ENCODE results near the gene TEDC1. TPM values are rescaled to one million over a fixed set of nuclear protein-coding genes. Genes with fewer than 3 reads are reported as not detected.

TEDC1 gene
- polyA plus RNA-seq, 3 donors: 4.6 to 8.1 (median 6.6) TPM

DNA sequence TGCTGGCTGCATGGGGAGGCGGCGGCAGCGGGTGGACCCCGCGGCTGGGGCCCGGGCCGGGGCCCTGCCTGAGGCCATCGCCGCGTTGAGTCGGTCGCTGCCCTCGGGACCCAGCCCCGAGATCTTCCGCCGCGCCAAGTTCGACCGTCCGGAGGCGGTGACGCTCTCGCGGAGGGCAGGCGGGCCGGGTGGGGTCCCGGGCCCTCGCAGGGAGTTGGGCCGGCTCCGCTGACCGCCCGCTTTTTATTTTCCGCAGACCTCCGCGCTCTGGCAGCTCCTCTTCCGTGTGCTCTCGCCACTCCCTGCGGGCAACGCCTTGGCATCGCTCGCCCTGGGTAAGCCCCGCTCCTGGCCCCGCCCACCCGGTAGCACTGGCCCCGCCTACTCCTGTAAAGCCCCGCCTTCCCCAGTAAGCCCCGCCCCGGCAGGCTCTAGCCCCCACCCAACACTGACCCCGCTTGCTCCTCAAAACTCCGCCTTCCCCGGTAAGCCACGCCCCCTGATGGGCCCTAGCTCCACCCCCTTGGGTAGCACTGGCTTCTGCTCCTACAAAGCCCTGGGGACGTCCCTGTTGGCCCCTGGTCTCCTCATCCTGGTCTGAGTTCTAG lies 424 bp downstream of the TEDC1 start:
- WGBS, 3 donors: 2 to 3% (median 2%) methylated on average over 38 to 53 of the region's 53 CpGs
- H3K27ac ChIP-seq (ENCODE audit: low read depth, low read length): peak overlapping the region; percentile 23

DNA sequence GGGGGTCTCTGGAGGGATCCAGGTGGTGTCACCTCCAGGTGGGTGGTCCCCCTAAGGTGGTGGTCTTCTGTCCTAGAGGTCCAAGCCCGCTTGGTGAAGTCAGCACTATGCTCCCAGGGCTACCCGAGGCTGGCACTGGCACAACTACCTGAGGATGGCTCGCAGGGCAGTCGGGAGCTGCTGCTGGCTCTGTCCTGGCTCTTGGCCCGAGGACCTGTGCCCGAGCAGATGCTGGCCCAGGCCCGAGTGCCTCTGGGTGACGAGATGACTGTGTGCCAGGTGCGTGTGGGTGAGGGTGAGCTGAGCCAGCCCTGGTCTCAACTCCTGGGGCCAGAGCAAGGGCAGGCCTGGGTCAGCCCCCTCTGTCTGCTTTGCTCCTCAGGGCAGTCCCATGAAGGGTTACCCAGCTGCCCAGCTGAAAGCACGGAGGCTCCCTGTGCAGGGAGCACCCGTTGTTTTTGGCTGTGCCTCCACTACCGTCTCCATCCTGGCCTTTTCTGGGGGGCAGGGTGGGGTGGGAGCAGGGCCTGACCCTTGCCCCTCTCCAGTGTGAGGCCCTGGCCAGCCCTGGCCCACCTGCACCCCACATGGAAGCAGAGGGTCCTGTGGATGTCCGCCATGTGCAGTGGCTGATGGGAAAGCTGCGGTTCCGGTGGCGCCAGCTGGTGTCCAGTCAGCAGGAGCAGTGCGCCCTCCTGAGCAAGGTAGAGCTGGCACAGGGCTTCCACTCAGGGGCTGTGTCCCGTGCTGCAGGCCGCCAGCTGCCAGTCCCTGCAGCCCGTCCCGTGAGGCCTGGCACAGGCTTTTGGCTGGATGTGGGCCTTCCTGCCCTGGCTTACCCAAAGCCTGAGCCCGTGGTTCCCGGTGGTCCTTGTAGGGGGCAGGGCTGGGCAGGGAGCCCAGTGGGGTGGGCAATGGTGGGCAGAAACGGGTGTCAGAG lies 1.3 kb downstream of the TEDC1 start:
- no peak overlapping the region for H3K27ac ChIP-seq (ENCODE audit: low read depth, low read length)
- WGBS, 3 donors: 75 to 89% (median 85%) methylated on average over 24 of the region's 24 CpGs

DNA sequence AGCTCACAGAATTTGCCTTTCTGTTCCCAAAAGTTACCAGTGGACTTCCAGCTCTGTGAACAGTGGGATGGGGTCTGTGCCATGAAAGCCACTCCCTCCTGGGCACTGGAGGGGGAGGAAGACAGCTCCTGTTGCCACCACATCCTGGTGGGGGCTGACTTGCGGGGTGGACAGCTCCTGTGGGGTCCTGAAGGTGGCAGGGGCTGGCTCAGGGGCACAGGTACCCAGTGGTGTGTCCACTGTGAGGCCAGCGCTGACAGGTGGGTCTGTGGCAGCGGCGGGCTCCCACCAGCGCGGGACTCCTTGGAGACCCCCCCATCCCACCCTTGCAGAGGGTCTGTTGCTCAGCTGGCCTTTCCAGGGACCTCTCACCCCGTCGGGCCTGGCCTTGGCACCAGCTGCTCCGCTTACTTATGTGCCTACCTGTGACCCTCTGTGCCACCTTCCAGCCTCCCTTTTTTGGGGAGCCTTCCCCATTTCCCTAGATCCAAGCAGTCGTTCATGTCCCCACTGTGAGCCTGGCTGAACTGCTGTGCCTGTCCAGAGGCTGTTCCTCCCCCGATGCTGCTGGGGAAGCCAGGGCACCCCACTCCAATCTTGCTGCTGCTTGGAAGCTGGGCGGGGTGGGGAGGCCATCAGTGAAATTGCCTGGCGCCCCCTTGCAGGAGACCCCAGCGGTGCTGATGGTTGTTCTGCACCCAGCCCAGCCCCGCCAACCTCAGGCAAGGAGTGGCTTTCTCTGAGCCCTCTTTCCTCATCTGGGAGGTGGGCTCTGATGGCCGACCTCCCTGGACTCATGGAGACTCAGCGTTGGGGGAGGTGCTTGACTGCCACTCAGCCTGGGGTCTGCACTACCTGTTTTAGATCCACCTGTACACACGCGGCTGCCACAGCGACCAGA lies 2.2 kb downstream of the TEDC1 start:
- 85 to 92% (median 86%) methylated on average over 18 to 20 of the region's 20 CpGs for WGBS, 3 donors
- no peak overlapping the region for H3K27ac ChIP-seq (ENCODE audit: low read depth, low read length)

DNA sequence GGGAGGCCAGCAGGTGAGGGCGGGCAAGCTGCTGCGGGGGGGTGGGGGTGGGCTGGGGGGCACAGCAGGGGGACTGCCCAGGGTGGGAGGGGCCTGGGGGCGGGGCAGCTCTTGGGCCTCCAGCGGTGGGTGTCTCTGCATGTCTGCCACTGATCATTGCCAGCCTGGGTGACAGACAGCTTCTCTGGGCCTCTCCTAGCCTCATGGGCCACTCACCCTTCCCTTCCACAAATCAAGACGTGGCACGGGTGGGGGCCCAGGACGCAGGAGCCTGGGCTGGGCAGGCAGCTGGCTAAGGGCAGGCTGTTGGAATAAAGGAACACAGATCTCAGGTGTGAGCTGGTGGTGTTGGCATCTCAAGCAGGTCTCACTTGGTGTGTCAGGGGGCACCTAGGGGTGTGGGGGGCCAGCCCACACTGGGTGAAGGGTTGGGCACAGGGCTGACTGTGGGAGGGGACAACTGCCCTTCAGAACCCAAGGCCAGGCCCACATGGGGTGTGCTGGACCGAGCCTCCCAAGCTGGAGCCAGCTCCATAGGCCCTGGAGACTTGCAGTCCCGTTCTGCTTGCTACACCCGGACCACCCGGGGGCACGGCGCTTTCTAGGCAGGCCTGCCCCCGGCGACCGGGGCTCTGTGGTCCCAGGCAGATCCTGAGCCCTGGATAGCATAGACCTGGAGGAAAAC lies 3.0 kb downstream of the TEDC1 start:
- 86 to 96% (median 86%) methylated on average over 16 of the region's 16 CpGs for WGBS, 3 donors
- H3K27ac ChIP-seq (ENCODE audit: low read depth, low read length): no peak overlapping the region

DNA sequence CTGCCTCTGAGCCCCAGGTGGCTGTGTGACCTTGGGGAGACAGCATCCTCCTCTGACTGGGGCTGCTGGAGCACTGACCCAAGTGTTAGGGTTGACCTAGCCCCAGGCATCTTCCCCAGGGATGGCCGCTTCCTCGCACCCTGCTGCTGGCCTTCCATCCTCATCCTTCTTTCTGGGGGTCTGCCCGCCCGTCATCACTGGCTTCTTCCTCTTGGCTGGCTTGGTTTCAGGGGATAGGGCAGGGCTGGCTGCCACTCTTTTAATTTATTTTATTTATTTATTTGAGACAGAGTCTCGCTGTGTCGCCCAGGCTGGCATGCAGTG lies 3.5 kb downstream of the TEDC1 start:
- H3K27ac ChIP-seq (ENCODE audit: low read depth, low read length): no peak overlapping the region
- WGBS, 3 donors: 97 to 98% (median 97%) methylated on average over 6 of the region's 6 CpGs

DNA sequence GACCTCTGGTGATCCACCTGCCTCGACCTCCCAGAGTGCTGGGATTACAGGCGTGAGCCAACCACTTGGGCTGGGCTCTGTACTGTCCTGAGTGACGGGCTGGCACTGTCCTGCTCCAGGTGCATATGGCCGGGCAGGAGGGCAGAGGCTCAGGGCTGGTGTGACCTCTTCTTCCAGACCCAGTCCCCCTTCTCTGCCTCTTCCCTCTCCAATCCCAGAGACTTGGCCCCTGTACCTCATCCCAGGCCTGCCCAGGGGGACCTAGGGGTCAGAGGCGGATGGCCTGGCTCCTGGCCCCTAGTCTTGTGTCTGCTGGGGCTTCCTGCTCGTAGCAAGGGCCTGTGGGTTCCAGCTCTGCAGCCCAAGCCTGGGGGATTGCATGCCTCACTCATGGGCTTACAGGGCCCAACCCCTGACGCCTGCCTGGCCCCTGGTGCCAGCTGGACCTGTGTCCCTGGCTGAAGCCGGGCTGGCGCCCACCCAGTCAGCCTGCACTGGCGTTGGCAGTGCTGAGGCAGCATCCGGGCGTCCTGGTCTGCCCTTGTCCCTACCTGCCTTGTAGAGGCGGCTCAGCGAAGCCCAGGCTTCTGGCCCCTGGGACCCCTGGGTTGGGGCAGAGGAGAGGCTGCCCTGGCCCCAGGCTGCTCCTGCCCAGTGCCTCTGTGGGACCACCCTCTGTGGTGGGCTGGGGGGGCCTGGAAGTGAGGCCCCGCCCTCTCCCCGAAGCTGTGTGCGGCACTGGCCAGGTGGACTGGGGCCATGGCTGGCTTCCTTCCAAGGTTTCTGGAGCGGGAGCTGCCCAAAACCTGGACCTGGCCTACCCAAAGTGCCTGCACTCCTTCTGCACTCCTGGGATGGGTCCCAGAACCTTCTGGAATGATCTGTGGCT lies 4.3 kb downstream of the TEDC1 start:
- 58 to 87% (median 83%) methylated on average over 18 of the region's 18 CpGs for WGBS, 3 donors
- H3K27ac ChIP-seq (ENCODE audit: low read depth, low read length): no peak overlapping the region

DNA sequence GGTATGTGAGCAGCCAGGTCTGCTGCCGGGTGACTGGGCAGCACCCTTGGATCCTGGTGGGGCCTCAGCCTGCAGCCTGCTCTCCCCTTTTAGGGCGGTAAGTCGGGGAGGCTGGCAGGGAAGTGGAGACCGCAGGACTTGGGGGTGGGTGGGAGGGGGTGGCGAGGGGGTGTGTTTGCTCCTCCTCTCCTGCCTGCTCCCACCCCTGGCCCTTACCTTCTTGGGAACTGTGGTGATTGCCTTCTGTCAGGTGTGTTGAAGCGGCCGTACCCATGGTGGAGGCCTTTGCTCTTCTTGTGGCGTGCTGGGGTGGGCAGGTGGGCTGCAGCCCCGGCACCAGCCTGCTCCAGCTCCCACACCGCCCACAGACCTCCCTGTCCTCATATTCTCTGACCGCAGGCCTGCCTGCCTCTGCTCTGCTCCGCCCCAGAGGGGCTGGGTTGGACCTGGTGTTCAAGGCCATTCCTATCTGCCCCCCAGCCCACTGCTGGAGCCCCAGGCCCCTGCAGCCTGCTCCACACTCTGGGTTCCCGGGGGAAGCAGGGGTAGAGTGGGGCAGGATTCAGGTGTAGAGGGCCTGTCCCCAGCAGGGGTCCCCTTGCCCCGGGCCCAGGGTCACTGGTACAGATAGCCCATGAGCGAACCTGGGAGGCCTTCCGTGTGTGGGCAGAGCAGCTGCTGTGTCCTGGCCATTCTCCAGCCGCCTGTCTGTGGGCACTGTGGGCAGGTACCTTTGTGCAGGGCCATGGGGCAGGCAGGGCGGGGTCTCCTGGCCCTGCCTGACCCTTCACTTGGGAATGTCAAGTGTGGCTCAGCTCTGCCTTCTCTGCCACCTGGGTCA lies 5.2 kb downstream of the TEDC1 start:
- 59 to 86% (median 86%) methylated on average over 16 to 18 of the region's 18 CpGs for WGBS, 3 donors
- no peak overlapping the region for H3K27ac ChIP-seq (ENCODE audit: low read depth, low read length)

DNA sequence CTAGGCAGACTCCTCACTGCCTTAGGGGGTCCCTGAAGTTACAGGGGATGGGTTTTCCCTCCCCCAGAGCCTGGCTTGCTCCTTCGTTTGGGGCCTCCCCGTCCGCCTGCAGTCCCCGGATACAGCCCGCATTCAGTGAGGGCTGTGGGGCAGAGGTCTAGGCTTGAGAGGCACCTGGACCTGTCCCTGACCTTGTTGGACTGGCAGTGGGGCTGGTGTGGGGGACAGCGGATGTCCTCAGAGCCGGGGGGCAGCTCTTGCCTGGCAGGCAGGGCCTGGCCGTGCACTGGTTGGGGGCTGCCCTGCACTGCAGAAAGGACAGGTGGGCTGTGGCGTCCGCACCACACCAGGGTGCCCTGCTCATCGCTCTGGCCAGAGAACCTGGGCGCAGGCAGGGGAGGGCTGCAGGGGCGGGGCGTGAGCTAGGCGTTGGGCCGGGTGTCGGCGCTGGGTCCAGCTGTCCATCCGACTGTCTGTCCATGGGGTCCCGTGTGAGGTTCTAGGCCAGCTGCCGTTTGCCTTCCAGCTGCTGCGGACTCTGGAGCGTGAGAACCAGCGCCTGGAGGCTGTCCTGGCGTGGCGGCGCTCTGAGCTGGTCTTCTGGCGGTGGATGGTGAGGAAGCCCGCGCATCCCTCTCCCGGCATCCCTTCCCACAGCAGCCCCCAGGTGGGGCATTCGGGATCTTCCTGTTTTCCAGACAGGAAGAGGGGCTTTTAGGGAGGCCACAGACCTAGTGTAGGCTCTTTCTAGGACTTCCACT lies 6.0 kb downstream of the TEDC1 start:
- no peak overlapping the region for H3K27ac ChIP-seq (ENCODE audit: low read depth, low read length)
- WGBS, 3 donors: 88 to 95% (median 95%) methylated on average over 29 to 32 of the region's 32 CpGs

DNA sequence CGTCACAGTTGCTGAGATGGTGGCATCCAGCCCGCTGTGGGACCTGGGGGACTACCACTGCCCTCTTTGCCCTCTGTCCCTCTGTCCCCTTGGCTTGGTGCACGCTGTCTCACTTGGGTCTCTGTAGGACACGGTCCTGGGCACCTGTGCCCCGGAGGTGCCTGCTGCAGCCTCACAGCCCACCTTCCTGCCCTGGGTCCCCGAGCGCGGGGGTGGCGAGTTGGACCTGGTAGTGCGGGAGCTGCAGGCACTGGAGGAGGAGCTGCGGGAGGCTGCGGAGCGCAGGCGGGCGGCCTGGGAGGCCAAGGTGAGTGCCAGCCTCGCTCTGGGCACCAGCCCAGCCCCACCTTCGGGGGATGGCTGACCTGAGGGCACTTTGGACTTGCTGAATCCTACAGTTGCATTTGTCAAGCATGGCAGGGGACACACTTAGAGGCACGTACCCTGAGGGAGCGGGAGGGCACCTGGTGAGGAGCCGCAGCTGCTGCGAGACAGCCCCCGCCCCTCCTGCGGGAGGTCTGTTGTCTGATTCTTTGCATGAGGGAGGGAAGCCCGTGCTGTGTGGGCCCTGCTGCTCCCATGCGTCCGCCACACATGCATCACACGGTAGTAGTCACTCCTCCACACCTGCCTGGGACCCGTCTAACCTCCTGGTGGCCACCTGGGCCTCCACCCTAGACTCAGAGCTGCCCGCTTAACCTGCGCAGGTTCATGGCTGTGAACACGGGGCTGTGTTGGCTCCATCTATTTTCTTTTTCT lies 6.8 kb downstream of the TEDC1 start:
- WGBS, 3 donors: 91 to 96% (median 94%) methylated on average over 27 to 31 of the region's 31 CpGs

DNA sequence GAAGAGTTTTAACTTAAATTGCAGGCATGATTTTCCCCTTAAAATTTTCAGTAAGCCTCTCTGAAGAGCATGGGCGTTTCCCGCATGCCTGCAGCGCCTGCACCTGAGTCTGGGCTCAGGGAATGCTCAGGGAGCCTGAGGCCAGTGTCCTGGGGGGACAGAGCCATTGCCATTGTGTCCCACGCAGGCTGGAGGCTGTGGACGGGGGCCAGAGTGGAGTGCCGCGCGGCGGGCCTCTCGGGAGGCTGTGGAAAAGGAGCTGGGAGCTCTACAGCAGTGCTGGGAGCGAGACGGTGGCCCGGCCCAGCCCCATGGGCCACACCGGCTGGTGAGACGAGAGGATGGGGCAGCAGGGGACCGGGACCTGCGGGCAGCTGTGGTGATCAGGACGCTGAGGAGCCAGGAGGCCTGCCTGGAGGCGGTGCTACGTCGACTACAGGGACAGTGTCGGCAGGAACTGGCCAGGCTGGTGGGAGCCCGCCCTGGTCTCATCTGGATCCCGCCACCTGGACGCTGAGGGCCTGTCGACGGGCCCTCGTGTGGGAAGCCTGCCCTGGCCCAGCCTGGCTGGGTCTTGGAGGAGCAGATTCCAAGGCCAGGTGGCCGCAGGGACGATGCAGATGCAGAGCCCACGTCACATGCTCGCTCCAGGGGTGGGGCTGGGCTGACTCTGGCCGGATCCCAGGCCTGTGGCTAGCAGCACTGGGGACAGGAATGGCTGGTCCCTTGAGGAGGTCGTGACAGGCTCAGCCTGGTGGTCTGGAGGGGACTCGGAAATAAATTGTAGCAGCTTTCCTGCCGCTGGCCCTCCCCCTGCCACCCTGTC lies 7.6 kb downstream of the TEDC1 start:
- WGBS, 3 donors: 87 to 93% (median 89%) methylated on average over 36 of the region's 36 CpGs
- H3K27ac ChIP-seq (ENCODE audit: low read depth, low read length): no peak overlapping the region

More for the DNA sequence above, 6.8 kb downstream of the TEDC1 start:
- H3K27ac ChIP-seq (ENCODE audit: low read depth, low read length): no peak overlapping the region

DNA sequence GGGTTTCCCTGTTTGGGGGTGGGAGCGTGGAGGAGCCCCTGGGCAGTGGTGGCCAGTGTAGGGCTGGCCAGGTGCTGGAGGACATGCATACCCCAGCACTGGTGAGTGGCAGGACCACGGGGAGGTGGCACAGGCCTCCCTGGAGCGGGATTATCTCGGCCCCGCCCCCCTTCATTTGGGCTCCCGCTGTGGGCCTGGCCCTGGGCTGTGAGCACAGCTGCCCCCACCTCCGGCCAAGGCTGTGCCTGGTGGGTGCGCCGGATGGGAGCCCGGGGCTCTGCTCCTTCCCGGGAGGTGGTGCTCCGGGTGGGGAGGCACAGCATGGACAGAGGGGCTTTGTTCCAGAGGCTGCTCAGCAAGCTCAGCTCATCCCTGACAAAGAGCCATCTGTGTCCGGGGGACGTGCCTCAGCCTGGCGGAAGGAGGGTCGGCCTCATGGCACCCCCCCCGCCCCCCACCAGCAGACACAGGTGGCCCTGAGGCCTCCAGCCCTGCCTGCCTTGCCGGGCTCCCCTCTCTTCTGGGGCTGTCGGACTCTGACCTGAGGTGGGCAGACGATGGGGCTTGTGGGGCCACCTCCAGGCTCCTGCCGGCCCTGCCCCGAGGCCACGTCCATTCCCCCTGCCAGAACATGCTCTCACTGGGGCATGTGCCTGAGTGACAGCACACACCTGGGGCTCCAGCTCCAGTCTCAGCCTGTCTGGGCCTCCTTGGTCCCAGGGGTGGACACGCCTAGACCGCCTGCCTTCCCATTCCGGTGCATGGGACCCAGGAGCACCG lies 8.4 kb downstream of the TEDC1 start:
- WGBS, 3 donors: 72 to 88% (median 83%) methylated on average over 21 to 27 of the region's 27 CpGs
- H3K27ac ChIP-seq (ENCODE audit: low read depth, low read length): no peak overlapping the region

DNA sequence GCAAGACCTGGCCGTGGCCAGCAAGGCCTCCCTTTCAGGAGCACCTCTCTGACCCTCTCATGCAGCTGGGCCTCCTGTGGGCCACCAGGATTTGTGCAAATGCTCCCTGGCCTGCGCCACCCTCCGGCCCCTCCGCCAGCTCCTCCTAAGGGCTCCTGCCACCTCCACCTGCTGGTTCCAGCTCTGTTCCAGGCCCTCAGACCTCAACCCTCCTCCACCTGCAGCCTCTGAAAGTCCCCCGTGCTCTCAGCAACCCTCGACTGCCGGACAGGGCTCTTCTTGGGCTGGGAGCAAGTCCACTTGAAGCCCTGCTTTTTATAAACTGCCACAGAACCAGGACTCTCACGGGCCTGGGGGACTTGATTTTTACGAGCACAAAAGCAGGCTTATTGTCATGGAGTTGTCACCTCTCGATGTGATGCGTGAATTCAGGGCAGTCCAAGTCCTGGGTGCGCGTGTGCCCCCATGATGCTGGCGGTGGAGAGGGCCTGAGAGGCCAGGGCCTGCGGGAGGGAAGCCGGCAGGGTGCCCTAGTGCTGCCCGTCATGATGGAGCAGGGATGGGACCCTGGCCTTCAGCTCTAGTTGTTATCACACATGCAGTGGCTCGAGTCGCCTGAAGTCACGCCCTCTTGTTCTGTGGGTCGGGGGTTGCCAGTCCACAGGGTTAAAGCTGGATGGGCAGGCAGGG lies 9.1 kb downstream of the TEDC1 start:
- 86 to 88% (median 88%) methylated on average over 21 of the region's 21 CpGs for WGBS, 3 donors
- H3K27ac ChIP-seq (ENCODE audit: low read depth, low read length): no peak overlapping the region

DNA sequence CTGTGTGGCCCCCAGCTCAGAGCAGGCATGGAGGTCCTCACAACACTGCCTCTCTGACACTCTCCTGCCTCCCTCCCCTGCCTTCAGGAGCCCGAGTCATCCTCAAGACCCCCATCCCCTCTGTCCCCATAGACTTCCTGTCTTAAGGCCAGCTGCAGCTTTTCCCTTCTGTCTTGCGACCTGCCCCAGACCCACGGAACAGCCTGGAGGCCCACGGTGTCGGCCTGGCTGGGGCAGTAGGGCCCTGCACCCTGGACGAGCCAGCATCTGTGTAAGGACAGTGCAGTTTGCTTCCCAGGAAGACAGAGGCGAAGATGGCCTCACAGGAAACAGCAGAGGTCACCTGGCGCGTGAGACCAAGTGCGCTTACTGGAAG lies 9.7 kb downstream of the TEDC1 start:
- H3K27ac ChIP-seq (ENCODE audit: low read depth, low read length): no peak overlapping the region
- 52 to 70% (median 57%) methylated on average over 10 of the region's 10 CpGs for WGBS, 3 donors
